GM19239 (cell line): ENCODE results near the gene TGM5.

Source experiments
- DNase-seq: peaks from one replicate; pipeline ENCODE4 v3.0.0; 2011; ENCODE audit warnings: low spot score; ENCODE audit not compliant: insufficient read length
- FAIRE-seq: peaks from 2 replicates; lab custom pipeline; 2011; peaks lifted over from hg19 to GRCh38; lab: Jason Lieb, UNC

The TGM5 gene

DNA sequence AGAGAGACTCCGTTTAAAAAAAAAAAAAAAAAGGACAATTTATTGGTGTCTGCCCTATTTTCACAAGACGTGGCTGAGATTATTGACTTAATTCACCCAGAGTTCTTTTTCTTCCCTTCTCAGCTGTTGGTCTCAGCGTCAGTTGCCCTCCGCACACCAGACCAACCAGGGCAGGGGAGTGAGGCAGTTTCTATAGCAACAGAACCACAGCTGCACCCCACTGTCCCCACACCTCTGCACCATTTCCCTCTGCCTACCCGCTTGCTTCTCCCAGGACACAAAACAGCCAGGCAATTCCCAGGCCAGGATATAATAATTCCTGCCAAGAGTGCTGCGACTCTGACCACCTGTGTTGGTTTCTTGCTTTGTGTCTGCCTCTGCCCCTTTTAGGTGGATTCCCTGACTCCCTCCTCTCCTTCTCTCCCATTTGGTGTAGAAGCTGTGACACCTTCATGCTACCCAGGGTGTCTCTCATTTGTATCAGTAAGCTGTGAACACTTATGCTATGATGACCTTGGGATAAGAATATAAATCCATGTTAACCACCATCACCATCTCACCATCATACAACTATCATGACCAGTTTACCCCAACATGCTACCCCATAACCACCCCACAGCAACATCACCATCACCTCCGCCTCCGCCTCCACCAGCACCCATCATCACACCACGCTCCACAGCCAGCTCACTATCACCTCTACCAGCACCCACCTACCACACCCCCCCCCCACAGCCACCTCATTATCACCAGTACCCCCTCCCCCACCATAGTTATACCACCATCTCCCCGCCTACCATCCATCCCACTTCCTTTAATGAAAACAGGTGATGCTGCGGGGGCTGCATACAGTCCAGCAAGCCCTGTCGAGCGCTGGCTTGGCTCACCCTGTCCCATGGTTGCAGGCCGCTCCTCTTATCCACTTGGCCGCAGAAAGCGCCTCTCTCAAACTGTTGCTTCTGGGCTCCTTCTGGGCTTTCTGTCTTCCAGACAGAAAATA is 46.5 kb downstream of the TGM5 start:
- DNase-seq (no peak), FAIRE-seq (no peak)

DNA sequence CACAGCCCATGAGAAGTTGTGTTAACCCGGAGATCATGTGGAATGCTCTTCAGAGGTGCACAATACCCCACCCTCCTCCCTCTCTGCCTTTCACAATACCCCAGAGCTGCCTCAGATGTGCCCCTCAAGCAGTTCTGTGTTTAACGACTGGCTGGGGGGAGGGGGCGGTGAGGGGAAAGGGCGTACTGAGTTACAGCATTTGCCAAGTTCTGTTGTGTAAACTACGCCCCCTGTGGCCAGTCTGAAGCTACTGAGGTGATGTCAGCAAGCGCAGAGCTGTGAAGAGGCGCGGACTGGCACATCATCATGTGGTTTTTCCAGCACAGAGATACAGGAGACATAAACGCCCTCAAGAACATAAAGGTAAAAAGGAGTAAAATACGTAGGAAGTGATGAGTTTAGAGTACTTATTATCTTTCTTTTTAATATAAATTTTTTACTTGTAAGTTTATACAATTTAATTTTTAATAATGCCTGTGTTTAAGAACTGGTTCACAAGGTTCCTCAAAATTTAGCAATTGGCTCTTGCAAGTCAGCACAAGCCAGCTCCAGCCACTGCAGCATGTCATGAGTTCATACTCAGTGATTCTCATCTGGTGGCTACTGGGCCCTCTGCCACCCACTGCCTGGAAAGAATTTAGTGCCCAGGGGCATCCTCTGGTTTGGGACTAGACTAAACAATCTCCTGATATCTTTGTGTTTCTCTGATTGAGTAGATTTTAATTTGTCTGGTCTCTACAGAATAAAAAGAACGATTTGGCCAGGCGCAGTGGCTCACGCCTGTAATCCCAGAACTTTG is 47.6 kb downstream of the TGM5 start:
- DNase-seq (no peak), FAIRE-seq (no peak)

- no peak for FAIRE-seq
- DNase-seq, result no peak
These were observed 50.8 kb downstream of the TGM5 start for GRCh38 chr15:43215961-43216360.

DNA sequence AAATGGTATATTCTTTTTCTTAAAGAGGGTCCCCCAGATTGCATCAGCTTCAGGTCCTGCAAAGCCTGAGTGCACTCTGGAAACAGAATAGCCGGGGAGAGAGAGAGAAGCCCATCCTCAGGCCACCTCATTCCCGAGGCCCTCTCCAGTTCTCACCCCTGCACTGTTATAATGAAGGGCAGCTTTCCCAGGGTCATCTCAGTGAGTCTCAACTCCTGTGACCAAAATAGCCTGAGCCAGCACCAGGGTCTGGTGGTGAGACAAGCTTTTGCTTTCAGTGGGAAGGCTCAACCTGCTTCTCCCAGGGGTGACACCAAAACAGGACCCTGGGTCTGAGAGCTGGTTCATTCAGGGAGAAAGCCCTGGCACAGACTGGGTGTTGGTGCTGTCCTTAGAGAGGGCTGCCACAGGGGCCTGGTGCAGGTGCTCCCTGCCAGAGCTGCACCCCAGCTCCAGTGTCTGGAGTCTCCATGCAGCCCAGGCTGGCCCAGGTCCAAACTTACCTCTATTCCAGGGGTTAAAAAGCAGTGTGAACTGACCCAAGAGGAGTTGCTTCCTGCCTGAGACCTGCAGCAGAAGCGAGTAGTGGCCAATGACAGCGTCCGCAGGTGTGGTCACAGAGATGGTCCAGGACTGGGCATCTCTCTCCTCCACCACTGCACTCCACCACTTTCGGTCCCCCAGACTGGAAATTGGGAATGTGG is 52.0 kb downstream of the TGM5 start:
- no peak for DNase-seq
- no peak for FAIRE-seq

DNA sequence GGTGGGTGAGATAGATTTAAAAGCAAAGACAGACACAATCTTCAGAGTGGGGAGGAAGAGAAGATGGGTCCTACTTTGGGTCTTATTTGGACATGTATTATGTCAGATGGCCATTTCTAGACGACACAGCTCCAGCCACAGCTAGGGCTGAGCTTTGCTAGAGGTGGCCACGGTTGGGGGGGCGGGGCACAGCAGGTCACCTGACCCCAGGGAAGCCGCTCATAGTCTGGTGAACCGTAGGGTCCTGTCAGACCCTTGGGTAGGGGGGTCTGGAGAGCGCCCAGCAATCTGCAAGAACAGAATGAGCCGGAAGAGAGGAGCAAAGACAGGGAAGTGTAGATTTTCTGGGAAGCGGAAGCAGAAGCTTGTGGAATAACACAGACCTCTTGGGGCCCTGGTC is 52.6 kb downstream of the TGM5 start:
- DNase-seq, result no peak
- no peak for FAIRE-seq

DNA sequence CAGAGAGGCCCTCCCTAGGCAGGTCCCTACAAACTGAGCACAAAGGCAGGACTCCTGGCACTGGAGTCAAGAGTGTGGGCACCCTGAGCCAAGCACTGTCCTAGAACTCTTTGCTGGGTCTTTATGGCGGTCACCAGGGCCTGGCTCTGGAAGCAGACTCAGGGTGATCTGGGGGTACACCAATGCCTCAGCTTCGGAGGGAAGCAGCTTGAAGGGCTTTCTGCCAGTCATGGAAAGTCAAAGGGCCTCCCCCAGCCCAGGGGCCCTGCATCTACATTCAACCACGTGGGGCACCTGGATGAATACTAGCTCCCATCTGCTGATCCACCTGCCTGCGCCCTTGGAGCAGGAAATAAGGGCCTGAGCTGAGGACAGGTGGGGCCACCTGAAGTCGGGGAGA is 53.3 kb downstream of the TGM5 start:
- FAIRE-seq (no peak), DNase-seq (no peak)

GRCh38 chr15:43212951-43213350 is 53.8 kb downstream of the TGM5 start:
- no peak for DNase-seq
- FAIRE-seq, result no peak

DNA sequence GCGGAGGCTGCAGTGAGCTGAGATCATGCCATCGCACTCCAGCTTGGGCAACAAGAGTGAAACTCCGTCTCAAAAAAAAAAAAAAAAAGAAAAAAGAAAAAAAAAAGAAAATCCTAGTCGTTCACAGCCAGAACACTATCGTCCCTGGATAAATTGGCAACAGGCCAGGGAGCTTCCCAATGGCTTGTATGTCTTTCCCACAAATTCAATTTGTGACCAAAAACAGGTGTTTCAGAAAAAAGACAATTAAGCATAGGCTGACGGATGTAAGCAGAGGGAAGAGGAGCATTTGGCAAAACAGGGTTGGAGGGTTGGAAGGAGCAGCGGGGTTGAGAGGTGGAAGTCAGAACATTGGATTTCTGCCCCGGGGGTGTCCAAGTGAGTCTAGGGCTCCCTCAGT is 54.4 kb downstream of the TGM5 start:
- FAIRE-seq (no peak), DNase-seq (no peak)

- FAIRE-seq, result no peak
- DNase-seq, result no peak
These were observed 55.4 kb downstream of the TGM5 start for GRCh38 chr15:43211224-43211735.

DNA sequence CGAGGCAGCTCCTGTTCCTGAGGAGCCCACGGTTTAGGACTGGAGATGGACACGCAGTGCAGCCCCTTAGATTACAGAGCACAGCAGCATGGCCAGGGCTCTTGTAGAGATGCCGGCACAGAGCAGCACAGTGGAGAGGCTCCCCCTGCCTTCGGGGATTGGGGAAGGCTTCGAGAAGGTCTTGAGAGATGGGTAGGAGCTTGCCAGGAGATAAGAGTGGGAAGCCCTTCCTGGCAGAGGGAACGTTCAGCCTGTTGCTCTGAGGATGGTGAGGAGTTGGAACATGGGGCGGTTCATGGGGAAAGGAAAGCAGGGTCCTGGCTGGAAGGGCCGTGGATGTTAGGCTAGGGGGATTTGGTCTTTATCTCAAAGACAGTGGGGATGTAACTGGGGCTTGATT is 55.9 kb downstream of the TGM5 start:
- FAIRE-seq, result no peak
- no peak for DNase-seq

- no peak for FAIRE-seq
- no peak for DNase-seq
These were observed 56.5 kb downstream of the TGM5 start for GRCh38 chr15:43210172-43210745.

GRCh38 chr15:43209059-43209824 is 57.5 kb downstream of the TGM5 start:
- no peak for DNase-seq
- FAIRE-seq, result no peak

GRCh38 chr15:43208052-43209002 is 58.4 kb downstream of the TGM5 start:
- DNase-seq (no peak), FAIRE-seq (no peak)

DNA sequence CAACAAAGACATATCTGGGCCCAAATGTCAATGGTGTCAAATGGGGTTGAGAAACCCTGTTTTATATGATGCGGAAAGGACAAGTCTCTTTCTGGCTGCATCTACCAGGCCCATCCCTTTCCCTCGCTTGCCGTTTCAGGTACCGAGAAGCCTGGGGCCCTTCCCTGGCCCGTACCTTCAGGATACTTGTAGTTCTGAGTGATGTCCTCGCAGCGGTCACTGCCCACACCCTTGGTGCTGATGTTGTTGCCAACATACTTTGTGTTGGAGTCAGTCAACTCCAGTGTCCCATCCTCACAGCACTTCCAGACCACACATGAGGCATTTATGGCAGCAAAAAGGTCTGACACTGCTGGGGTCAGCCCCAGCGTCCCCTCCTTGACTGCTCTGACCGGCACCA is 59.7 kb downstream of the TGM5 start:
- DNase-seq (no peak), FAIRE-seq (no peak)

DNA sequence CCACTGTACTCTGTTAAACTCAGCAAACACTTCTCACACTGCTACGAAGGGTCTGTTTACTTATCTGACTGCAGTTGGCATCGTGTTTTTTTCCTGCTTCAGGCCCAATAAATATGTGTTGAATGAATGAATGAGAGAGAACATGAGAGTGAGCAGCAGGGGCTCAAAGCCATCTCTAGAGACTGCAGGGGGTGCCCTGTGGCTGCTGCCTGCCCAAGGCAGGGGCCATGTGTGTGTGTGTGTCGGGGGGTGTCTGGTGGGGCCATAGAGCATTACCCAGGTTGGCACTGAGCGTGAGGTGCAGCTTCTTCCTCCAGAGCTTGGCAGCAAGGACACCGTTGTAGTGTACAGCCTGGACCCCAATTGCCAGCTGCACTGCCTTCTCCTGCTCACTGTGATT is 60.7 kb downstream of the TGM5 start:
- FAIRE-seq (no peak), DNase-seq (no peak)

DNA sequence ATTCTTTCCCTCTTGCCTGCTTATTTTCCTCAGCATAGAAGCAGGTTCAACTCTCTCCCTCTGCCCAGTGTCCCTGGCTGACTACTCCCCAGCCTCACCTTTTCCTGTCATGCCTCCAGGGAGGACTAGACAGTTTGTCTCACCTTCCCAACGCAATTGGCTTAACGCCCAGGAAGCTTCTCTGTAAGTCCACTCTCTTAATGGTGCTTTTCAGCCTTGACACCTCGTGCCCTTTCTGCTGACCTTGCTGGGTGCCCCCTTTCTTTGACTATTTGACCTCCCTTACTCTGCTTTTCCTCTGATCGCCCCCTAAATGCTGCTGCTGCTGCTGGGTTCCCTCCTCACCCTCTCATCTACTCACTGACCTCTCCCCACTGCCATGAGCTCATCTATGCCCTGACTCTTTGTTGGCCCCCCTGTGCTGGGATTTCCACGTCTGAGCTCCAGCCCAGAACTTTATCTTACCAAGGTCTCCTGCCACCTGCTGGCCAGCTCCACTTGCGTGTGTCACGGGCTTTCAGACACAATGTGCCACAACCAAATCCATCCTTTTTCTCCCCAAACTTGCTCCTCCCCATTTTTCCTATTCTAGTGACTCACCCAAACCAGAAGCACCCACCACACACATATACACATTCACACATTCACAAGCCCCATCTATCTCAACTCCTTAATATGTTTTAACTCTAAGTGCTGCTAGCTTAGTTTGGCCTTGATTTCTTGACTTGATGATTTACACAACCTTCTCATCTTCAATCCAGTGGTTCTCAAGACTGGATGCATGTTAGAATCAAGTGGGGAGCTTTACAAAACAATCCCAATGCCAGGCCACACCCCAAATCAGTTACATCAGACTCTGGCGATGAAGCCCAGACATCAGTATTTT is 62.5 kb downstream of the TGM5 start:
- FAIRE-seq, result peak; percentile 78
- peak; percentile 39 for DNase-seq

DNA sequence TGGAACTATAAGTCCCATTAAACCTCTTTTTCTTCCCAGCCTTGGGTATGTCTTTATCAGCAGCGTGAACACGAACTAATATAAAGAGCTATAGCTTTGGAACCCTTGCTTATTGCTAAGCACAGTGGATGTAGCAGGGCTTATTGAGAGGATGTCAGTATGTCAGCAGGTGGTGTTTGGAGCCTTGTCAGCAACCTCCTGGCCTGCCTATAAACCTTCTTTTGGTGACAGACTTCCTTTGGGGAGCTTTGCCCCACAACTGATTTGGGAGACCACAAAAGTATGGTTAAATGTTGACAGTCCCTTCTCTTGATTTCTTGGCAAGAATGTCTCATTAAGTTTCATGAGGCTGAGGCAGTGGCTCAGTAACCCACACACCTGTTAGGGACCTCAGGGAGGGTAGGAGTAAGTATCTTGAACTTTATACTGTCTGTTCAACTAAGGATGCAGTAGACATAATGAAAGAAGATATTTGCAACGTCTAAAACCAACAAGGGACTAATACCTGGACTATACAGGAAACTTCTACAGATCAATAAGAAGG is 66.7 kb downstream of the TGM5 start:
- FAIRE-seq (no peak), DNase-seq (no peak)
